GM23338 (cell line): ENCODE measurements around the gene TSEN2. TPM values are rescaled to one million over a fixed set of nuclear protein-coding genes. Genes with fewer than 3 reads are reported as not detected.

Experiments
- ATAC-seq: fragments of 200-7000 bp; cut with Tn5 transposase; 3 replicates; pipeline ENCODE4 v1.9.1; 2020
- DNase-seq: peaks from one replicate; pipeline ENCODE4 v3.0.0-alpha.2; 2015; ENCODE audit warnings: low spot score
- H2AFZ ChIP-seq: fragments of 200-600 bp; sonication (generic); 2 replicates; pipeline ENCODE4 v1.8.0; 2016; ENCODE audit warnings: antibody characterized with exemption, mild to moderate bottlenecking, moderate library complexity
- H3F3A ChIP-seq: fragments of 200-600 bp; sonication (generic); replicated peaks from 2 replicates; pipeline ENCODE4 v1.8.0; 2017; ENCODE audit warnings: antibody characterized with exemption, mixed run types, low read depth
- H3K27ac ChIP-seq: fragments of 200-600 bp; sonication (generic); 2 replicates; pipeline ENCODE4 v1.6.1; 2016; ENCODE audit warnings: low read depth
- H3K27me3 ChIP-seq: fragments of 200-600 bp; sonication (generic); 2 replicates; pipeline ENCODE4 v1.8.0; 2016; ENCODE audit warnings: mild to moderate bottlenecking, mixed run types, moderate library complexity; ENCODE audit not compliant: insufficient read depth
- H3K36me3 ChIP-seq: fragments of 200-600 bp; sonication (generic); 2 replicates; pipeline ENCODE4 v1.8.0; 2016; ENCODE audit warnings: mild to moderate bottlenecking; ENCODE audit not compliant: insufficient read depth
- H3K4me1 ChIP-seq: fragments of 200-600 bp; sonication (generic); 2 replicates; pipeline ENCODE4 v1.8.0; 2016; ENCODE audit warnings: mild to moderate bottlenecking, moderate library complexity; ENCODE audit not compliant: insufficient read depth
- H3K4me2 ChIP-seq: fragments of 200-600 bp; sonication (generic); 2 replicates; pipeline ENCODE4 v1.7.1; 2017; ENCODE audit warnings: mixed run types
- H3K4me3 ChIP-seq: fragments of 200-600 bp; sonication (generic); 2 replicates; pipeline ENCODE4 v1.6.1; 2016; ENCODE audit warnings: mixed run types
- H3K79me2 ChIP-seq: fragments of 200-600 bp; sonication (generic); replicated peaks from 2 replicates; pipeline ENCODE4 v1.8.0; 2017; ENCODE audit warnings: mild to moderate bottlenecking; ENCODE audit not compliant: insufficient read depth
- H3K9me2 ChIP-seq: fragments of 200-600 bp; sonication (generic); 2 replicates; pipeline ENCODE4 v1.8.0; 2017; ENCODE audit not compliant: insufficient read depth
- H4K20me1 ChIP-seq: fragments of 200-600 bp; sonication (generic); replicated peaks from 2 replicates; pipeline ENCODE4 v1.8.0; 2017; ENCODE audit warnings: mild to moderate bottlenecking; ENCODE audit not compliant: insufficient read depth
- H3K27ac Mint-ChIP-seq: 2 replicates; pipeline ENCODE4 v1.8.0; 2020; ENCODE audit warnings: inconsistent platforms, mild to moderate bottlenecking, moderate library complexity, mixed read lengths
- H3K27me3 Mint-ChIP-seq: 3 replicates; pipeline ENCODE4 v1.8.0; 2022; ENCODE audit warnings: low read depth, mild to moderate bottlenecking, moderate library complexity, mixed read lengths, inconsistent platforms; ENCODE audit not compliant: insufficient read depth, poor library complexity
- H3K36me3 Mint-ChIP-seq: 3 replicates; pipeline ENCODE4 v1.8.0; 2021; ENCODE audit warnings: low read depth, mild to moderate bottlenecking, inconsistent platforms, moderate library complexity, mixed read lengths
- H3K4me1 Mint-ChIP-seq: 3 replicates; pipeline ENCODE4 v1.8.0; 2020; ENCODE audit warnings: mild to moderate bottlenecking, inconsistent platforms, mixed read lengths
- H3K4me3 Mint-ChIP-seq: 3 replicates; pipeline ENCODE4 v1.8.0; 2021; ENCODE audit warnings: moderate library complexity, mild to moderate bottlenecking, inconsistent platforms, mixed read lengths
- H3K9me3 Mint-ChIP-seq: 3 replicates; pipeline ENCODE4 v1.8.0; 2020; ENCODE audit warnings: moderate library complexity, mild to moderate bottlenecking, inconsistent platforms, mixed read lengths
- CREB1 ChIP-seq: fragments of 250-450 bp; sonication (Bioruptor Pico); IDR thresholded peaks from 2 replicates; pipeline ENCODE4 v1.5.0; 2020; ENCODE audit warnings: low read depth, mild to moderate bottlenecking, moderate library complexity
- CTCF ChIP-seq, 2 experiments: fragments of 200-600 bp in 1 of 2; sonication (generic) in 1 of 2; conservative IDR thresholded peaks; 2 replicates each; pipeline versions ENCODE4 v1.5.1 to v1.6.1; 2016 to 2017; ENCODE audit warnings: antibody characterized with exemption in 2 of 2, low read depth in 2 of 2, mild to moderate bottlenecking in 2 of 2, moderate library complexity in 1 of 2
- ETS1 ChIP-seq: IDR thresholded peaks from 2 replicates; pipeline ENCODE4 v1.6.1; 2016; ENCODE audit warnings: antibody characterized with exemption
- EZH2 ChIP-seq: fragments of 200-600 bp; sonication (generic); IDR thresholded peaks from one replicate; pipeline ENCODE4 v1.8.0; 2017; ENCODE audit warnings: antibody characterized with exemption, mild to moderate bottlenecking, low read depth; ENCODE audit not compliant: unreplicated experiment
- EZH2phosphoT487 ChIP-seq: fragments of 200-600 bp; sonication (generic); IDR thresholded peaks from one replicate; pipeline ENCODE4 v1.8.1; 2018; ENCODE audit warnings: antibody characterized with exemption; ENCODE audit not compliant: unreplicated experiment
- JUNB ChIP-seq: IDR thresholded peaks from one replicate; pipeline ENCODE4 v1.6.1; 2016; ENCODE audit warnings: antibody characterized with exemption; ENCODE audit not compliant: unreplicated experiment
- NANOG ChIP-seq: IDR thresholded peaks from 2 replicates; pipeline ENCODE4 v1.6.1; 2016; ENCODE audit warnings: antibody characterized with exemption, borderline replicate concordance
- POLR2AphosphoS5 ChIP-seq: IDR thresholded peaks from 2 replicates; pipeline ENCODE4 v1.6.1; 2016; ENCODE audit warnings: antibody characterized with exemption, low read depth
- REST ChIP-seq: IDR thresholded peaks from one replicate; pipeline ENCODE4 v1.6.1; 2018; ENCODE audit warnings: antibody characterized with exemption; ENCODE audit not compliant: unreplicated experiment
- STAT1 ChIP-seq: IDR thresholded peaks from one replicate; pipeline ENCODE4 v1.6.1; 2016; ENCODE audit warnings: antibody characterized with exemption; ENCODE audit not compliant: unreplicated experiment
- ZNF114 ChIP-seq: fragments of 250-450 bp; sonication (Bioruptor Pico); IDR thresholded peaks from 2 replicates; pipeline ENCODE4 v1.5.0; 2020; ENCODE audit warnings: mild to moderate bottlenecking, moderate library complexity
- ZNF331 ChIP-seq: fragments of 250-450 bp; sonication (Bioruptor Pico); IDR thresholded peaks from 2 replicates; pipeline ENCODE4 v1.5.0; 2020; ENCODE audit warnings: low read depth, mild to moderate bottlenecking, moderate library complexity
- ZNF462 ChIP-seq: fragments of 250-450 bp; sonication (Bioruptor Pico); IDR thresholded peaks from 2 replicates; pipeline ENCODE4 v1.5.0; 2020; ENCODE audit warnings: mild to moderate bottlenecking, moderate library complexity
- polyA plus RNA-seq: library from polyadenylated mRNA; unstranded; fragments of >200 nt; fragmentation: Nextera tagmentation; extraction: Ambion mirVana; gene quantifications from 2 replicates; pipeline ENCODE4 v1.2.1, GENCODE V29; 2016
- total RNA-seq: library from RNA; depleted of rRNA; stranded (reverse); fragments of >200 nt; shearing (Covaris generic); gene quantifications from 2 replicates; pipeline ENCODE4 v1.2.3, GENCODE V29; 2014

The TSEN2 gene
- total and polyA plus RNA-seq, 2 experiments from 2014 or later = 27.7 to 30.0 TPM

- no peaks in the 10 kb centered on the region for H3F3A ChIP-seq
- peaks cover 25% of the 10 kb centered on the region for H3K4me1 Mint-ChIP-seq
- no peaks in the 10 kb centered on the region for H3K27me3 ChIP-seq
- ATAC-seq (peak; percentile 14), DNase-seq (peak; percentile 39)
- H3K36me3 ChIP-seq = peaks cover under 1% of the 10 kb centered on the region; the same call in 1 of the 2 replicates
- peaks cover 14% of the 10 kb centered on the region for H3K4me1 ChIP-seq
- H3K79me2 ChIP-seq = peaks cover 39% of the 10 kb centered on the region
- H3K4me2 ChIP-seq = peak overlapping the region; percentile 83
- H3K9me3 Mint-ChIP-seq = no peaks in the 10 kb centered on the region
- peak overlapping the region; percentile 72; the same call in 1 of the 2 replicates for H3K27ac ChIP-seq
- H3K27me3 Mint-ChIP-seq = peaks cover 10% of the 10 kb centered on the region
- TF ChIP-seq POLR2AphosphoS5 = no peak
- no peak for TF ChIP-seq REST
- TF ChIP-seq ETS1 = no peak
- no peak for TF ChIP-seq ZNF331 (CRISPR knock-in tag)
- TF ChIP-seq ZNF114 (CRISPR knock-in tag) = no peak
- TF ChIP-seq JUNB = no peak
- TF ChIP-seq NANOG = no peak
- TF ChIP-seq CREB1 (CRISPR knock-in tag) = no peak
- TF ChIP-seq STAT1 = no peak
- no peak for TF ChIP-seq CTCF (conservative IDR thresholded peaks at IDR 0.05; ENCODE audit: low read depth in 2 of 2)
- no peak for TF ChIP-seq EZH2
- TF ChIP-seq EZH2phosphoT487 = no peak
- no peak for TF ChIP-seq ZNF462 (CRISPR knock-in tag)
- H3K4me3 Mint-ChIP-seq = peak overlapping the region; percentile 94
- peak overlapping the region; percentile 93 for H2AFZ ChIP-seq
- H3K9me2 ChIP-seq = no peaks in the 10 kb centered on the region
- H3K4me3 ChIP-seq = peak overlapping the region; percentile 82
- peak overlapping the region; percentile 94 for H3K27ac Mint-ChIP-seq
- H4K20me1 ChIP-seq = peaks cover 5% of the 10 kb centered on the region; the same call in 1 of the 2 replicates
- H3K36me3 Mint-ChIP-seq = peaks cover 8% of the 10 kb centered on the region; the same call in 2 of the 3 replicates
Measured at GRCh38 chr3:12484983-12485327, 675 bp downstream of the TSEN2 start.
